Esophagus muscularis mucosa (tissue), 4 donors: Measurements from ENCODE around the gene SLC7A11.

Experiments used
- EP300 ChIP-seq: sonication (generic); formaldehyde crosslinking; IDR thresholded peaks from one replicate; pipeline ENCODE4 v1.6.1; 2017; ENCODE audit warnings: antibody characterized with exemption
- POLR2A ChIP-seq: fragments of 450-650 bp; IDR thresholded peaks from one replicate; pipeline ENCODE4 v1.6.1; 2017; ENCODE audit warnings: antibody characterized with exemption, moderate library complexity, mild to moderate bottlenecking, low read depth
- POLR2AphosphoS5 ChIP-seq, 2 donors: sonication (generic); formaldehyde crosslinking; IDR thresholded peaks; one replicate each; pipeline ENCODE4 v1.6.1; 2017; ENCODE audit warnings: antibody characterized with exemption in 2 of 2
- TF ChIP-seq, protein P1 (sequence below), 3 experiments: fragments of 200-600 bp in 2 of 3; fragments of 450-650 bp in 1 of 3; sonication (generic) in 2 of 3; IDR thresholded peaks; one replicate each; pipeline ENCODE4 v1.5.1; 2017 to 2019; ENCODE audit warnings: antibody characterized with exemption in 3 of 3, mild to moderate bottlenecking in 2 of 3, moderate library complexity in 1 of 3

DNA sequence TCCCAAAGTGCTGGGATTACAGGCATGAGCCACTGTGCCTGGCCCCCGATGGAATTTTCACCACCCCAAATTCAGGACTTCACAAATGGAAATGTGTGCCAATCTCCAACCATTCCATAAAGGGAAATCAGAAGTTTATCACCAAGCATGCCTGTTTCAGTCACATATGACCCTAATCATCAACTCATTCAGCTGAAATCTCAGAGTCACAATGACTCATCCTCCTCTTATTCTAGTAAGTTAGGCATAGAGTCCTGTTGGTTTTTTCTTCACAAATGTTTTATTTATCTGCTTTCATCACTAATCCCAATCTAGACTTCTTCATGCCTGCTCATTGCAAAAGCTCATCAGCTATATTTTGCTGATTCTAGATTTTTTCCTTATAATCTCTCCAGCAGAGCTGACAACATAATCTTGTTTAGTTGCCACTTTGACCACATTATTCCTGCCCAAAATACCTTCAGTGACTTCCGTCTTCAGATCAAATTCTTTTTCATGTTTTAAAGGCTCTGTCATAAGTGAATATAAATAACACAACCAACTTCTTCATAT is 83.3 kb downstream of the SLC7A11 start:
- TF ChIP-seq, protein P1, sequence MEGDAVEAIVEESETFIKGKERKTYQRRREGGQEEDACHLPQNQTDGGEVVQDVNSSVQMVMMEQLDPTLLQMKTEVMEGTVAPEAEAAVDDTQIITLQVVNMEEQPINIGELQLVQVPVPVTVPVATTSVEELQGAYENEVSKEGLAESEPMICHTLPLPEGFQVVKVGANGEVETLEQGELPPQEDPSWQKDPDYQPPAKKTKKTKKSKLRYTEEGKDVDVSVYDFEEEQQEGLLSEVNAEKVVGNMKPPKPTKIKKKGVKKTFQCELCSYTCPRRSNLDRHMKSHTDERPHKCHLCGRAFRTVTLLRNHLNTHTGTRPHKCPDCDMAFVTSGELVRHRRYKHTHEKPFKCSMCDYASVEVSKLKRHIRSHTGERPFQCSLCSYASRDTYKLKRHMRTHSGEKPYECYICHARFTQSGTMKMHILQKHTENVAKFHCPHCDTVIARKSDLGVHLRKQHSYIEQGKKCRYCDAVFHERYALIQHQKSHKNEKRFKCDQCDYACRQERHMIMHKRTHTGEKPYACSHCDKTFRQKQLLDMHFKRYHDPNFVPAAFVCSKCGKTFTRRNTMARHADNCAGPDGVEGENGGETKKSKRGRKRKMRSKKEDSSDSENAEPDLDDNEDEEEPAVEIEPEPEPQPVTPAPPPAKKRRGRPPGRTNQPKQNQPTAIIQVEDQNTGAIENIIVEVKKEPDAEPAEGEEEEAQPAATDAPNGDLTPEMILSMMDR (IDR thresholded peaks at IDR 0.05) = no peak
- TF ChIP-seq POLR2AphosphoS5 (IDR thresholded peaks at IDR 0.05) (no peak), POLR2A (no peak), EP300 (no peak)
